ENCODE measurements around the gene GALNT9. TPM values are rescaled to one million over a fixed set of nuclear protein-coding genes. Genes with fewer than 3 reads are reported as not detected.

Gene GALNT9
- polyA plus RNA-seq, 1 donor from 2014 or later = 13.5 TPM

DNA sequence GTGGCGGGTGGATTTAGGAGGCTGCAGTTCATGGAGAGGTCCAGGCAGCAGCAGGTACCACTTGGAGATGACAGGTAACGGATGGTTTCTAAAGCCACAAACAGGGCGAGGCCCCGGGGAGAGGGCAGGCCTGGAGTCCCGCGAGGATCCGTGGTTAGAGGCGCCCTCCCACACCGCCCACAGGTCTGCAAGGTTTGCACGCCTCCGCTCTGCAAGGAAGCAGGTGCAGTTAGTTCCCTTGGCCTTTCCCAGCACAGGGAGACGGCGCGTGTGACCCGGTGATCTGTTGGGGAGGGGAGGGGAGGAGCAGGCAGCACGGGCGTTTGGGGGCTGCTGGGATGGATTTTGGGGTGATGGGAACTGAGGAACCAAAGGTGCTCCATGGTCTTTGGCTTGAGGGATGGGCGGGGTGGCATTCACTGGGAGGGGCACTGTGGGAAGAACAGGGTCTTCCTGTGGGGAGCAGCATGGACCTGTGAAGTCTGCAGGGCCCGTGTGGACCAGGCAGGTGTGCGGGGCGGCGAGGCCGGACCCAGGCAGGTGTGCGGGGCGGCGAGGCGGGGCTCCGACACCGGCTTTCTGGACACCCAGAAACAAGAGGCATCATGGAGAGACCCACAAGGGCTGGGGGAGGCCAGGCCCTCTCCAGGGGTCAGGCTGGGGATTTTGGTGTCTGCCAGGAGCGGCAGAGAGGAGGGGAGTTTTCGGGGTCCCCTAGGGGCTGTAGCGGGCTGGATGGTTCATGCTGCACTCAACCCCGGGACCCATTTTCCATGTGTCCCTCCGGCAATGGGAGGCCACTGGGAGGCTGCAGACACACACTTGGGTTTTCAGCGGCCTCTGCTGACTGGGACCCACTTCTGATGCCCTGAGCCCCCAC lies 156.0 kb downstream of the GALNT9 start:
- Histone ChIP-seq H3K4me2 (ENCODE audit: low read length) (no peak overlapping the region), H3K27ac (ENCODE audit: low read length) (no peak overlapping the region), H3K36me3 (ENCODE audit: insufficient read depth, low read length) (no peaks in the 10 kb centered on the region), H3K9me2 (ENCODE audit: insufficient read depth, low read length) (no peaks in the 10 kb centered on the region), H3K79me2 (replicated peaks; ENCODE audit: insufficient read depth, low read length) (no peaks in the 10 kb centered on the region), H3K4me3 (ENCODE audit: low read length) (no peak overlapping the region), H4K20me1 (ENCODE audit: insufficient read depth) (no peaks in the 10 kb centered on the region), H2AFZ (ENCODE audit: low read depth, low read length) (no peak overlapping the region), H3F3A (ENCODE audit: insufficient read depth, low read length, poor library complexity, severe bottlenecking) (no peaks in the 10 kb centered on the region), H3K9me3 (ENCODE audit: low read length) (no peaks in the 10 kb centered on the region), H3K27me3 (ENCODE audit: insufficient read depth, low read depth, low read length) (no peaks in the 10 kb centered on the region), H3K9ac (ENCODE audit: low read length) (no peak overlapping the region)
- TF ChIP-seq RAD21 (conservative IDR thresholded peaks at IDR 0.05) (no peak), SMC3 (conservative IDR thresholded peaks at IDR 0.05; ENCODE audit: poor library complexity) (no peak), POLR2AphosphoS5 (IDR thresholded peaks at IDR 0.05) (no peak), MXI1 (conservative IDR thresholded peaks at IDR 0.05; ENCODE audit: poor library complexity, severe bottlenecking) (no peak), EP300 (conservative IDR thresholded peaks at IDR 0.05; ENCODE audit: poor library complexity, severe bottlenecking) (no peak), EZH2 (IDR thresholded peaks at IDR 0.05; ENCODE audit: borderline replicate concordance, insufficient read depth, low read length, poor library complexity, severe bottlenecking) (no peak), TAF1 (IDR thresholded peaks at IDR 0.05; ENCODE audit: low read depth) (no peak)
- TF ChIP-seq, protein P1, sequence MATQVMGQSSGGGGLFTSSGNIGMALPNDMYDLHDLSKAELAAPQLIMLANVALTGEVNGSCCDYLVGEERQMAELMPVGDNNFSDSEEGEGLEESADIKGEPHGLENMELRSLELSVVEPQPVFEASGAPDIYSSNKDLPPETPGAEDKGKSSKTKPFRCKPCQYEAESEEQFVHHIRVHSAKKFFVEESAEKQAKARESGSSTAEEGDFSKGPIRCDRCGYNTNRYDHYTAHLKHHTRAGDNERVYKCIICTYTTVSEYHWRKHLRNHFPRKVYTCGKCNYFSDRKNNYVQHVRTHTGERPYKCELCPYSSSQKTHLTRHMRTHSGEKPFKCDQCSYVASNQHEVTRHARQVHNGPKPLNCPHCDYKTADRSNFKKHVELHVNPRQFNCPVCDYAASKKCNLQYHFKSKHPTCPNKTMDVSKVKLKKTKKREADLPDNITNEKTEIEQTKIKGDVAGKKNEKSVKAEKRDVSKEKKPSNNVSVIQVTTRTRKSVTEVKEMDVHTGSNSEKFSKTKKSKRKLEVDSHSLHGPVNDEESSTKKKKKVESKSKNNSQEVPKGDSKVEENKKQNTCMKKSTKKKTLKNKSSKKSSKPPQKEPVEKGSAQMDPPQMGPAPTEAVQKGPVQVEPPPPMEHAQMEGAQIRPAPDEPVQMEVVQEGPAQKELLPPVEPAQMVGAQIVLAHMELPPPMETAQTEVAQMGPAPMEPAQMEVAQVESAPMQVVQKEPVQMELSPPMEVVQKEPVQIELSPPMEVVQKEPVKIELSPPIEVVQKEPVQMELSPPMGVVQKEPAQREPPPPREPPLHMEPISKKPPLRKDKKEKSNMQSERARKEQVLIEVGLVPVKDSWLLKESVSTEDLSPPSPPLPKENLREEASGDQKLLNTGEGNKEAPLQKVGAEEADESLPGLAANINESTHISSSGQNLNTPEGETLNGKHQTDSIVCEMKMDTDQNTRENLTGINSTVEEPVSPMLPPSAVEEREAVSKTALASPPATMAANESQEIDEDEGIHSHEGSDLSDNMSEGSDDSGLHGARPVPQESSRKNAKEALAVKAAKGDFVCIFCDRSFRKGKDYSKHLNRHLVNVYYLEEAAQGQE (IDR thresholded peaks at IDR 0.05; ENCODE audit: borderline replicate concordance) = no peak
- TF ChIP-seq, protein P2, sequence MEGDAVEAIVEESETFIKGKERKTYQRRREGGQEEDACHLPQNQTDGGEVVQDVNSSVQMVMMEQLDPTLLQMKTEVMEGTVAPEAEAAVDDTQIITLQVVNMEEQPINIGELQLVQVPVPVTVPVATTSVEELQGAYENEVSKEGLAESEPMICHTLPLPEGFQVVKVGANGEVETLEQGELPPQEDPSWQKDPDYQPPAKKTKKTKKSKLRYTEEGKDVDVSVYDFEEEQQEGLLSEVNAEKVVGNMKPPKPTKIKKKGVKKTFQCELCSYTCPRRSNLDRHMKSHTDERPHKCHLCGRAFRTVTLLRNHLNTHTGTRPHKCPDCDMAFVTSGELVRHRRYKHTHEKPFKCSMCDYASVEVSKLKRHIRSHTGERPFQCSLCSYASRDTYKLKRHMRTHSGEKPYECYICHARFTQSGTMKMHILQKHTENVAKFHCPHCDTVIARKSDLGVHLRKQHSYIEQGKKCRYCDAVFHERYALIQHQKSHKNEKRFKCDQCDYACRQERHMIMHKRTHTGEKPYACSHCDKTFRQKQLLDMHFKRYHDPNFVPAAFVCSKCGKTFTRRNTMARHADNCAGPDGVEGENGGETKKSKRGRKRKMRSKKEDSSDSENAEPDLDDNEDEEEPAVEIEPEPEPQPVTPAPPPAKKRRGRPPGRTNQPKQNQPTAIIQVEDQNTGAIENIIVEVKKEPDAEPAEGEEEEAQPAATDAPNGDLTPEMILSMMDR (IDR thresholded peaks at IDR 0.05; ENCODE audit: poor library complexity, severe bottlenecking) = no peak

DNA sequence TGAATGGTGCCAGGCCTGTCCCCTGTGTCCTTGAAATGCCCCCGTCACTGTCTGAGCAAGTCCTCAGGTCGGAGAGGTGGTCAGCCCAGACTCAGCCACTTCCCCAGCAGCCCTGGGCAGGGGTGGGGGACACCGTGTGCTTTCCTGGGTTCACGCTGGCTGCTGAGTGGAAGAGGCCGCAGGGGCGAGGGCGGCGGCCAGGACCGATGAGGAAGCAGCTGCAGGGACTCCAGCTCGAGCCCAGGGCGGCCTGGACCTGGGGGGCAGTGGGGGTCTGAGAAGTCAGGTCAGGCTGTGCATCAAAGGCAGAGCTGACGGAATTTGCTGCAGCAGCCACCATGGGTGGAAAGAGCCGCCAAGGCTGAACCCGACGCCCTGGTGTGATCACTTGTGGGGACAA lies 156.8 kb downstream of the GALNT9 start:
- Histone ChIP-seq H3K27me3 (ENCODE audit: insufficient read depth, low read depth, low read length) (no peaks in the 10 kb centered on the region), H3F3A (ENCODE audit: insufficient read depth, low read length, poor library complexity, severe bottlenecking) (no peaks in the 10 kb centered on the region), H3K4me2 (ENCODE audit: low read length) (no peak overlapping the region), H3K9me2 (ENCODE audit: insufficient read depth, low read length) (no peaks in the 10 kb centered on the region), H3K9ac (ENCODE audit: low read length) (no peak overlapping the region), H3K36me3 (ENCODE audit: insufficient read depth, low read length) (no peaks in the 10 kb centered on the region), H2AFZ (ENCODE audit: low read depth, low read length) (no peak overlapping the region), H3K9me3 (ENCODE audit: low read length) (no peaks in the 10 kb centered on the region), H4K20me1 (ENCODE audit: insufficient read depth) (no peaks in the 10 kb centered on the region), H3K27ac (ENCODE audit: low read length) (no peak overlapping the region), H3K4me3 (ENCODE audit: low read length) (no peak overlapping the region), H3K79me2 (replicated peaks; ENCODE audit: insufficient read depth, low read length) (no peaks in the 10 kb centered on the region)
- TF ChIP-seq, protein P1 (IDR thresholded peaks at IDR 0.05; ENCODE audit: borderline replicate concordance) = no peak
- TF ChIP-seq TAF1 (IDR thresholded peaks at IDR 0.05; ENCODE audit: low read depth) (no peak), EP300 (conservative IDR thresholded peaks at IDR 0.05; ENCODE audit: poor library complexity, severe bottlenecking) (no peak), SMC3 (conservative IDR thresholded peaks at IDR 0.05; ENCODE audit: poor library complexity) (no peak), RAD21 (conservative IDR thresholded peaks at IDR 0.05) (no peak), POLR2AphosphoS5 (IDR thresholded peaks at IDR 0.05) (no peak), MXI1 (conservative IDR thresholded peaks at IDR 0.05; ENCODE audit: poor library complexity, severe bottlenecking) (no peak), EZH2 (IDR thresholded peaks at IDR 0.05; ENCODE audit: borderline replicate concordance, insufficient read depth, low read length, poor library complexity, severe bottlenecking) (no peak)
- TF ChIP-seq, protein P2 (IDR thresholded peaks at IDR 0.05; ENCODE audit: poor library complexity, severe bottlenecking) = no peak
